SK-N-SH (cell line): ENCODE measurements around the gene SFRP5.

Source experiments
- JUND ChIP-seq: IDR thresholded peaks from 2 replicates; pipeline ENCODE4 v1.4.0; 2012
- POLR2AphosphoS5 ChIP-seq: IDR thresholded peaks from 2 replicates; pipeline ENCODE4 v1.6.1; 2012; ENCODE audit warnings: low read depth, low read length
- TF ChIP-seq, protein P1 (sequence below): fragments of 200-600 bp; sonication (generic); IDR thresholded peaks from 2 replicates; pipeline ENCODE4 v1.6.1; 2017; ENCODE audit warnings: antibody characterized with exemption, mild to moderate bottlenecking, moderate library complexity

DNA sequence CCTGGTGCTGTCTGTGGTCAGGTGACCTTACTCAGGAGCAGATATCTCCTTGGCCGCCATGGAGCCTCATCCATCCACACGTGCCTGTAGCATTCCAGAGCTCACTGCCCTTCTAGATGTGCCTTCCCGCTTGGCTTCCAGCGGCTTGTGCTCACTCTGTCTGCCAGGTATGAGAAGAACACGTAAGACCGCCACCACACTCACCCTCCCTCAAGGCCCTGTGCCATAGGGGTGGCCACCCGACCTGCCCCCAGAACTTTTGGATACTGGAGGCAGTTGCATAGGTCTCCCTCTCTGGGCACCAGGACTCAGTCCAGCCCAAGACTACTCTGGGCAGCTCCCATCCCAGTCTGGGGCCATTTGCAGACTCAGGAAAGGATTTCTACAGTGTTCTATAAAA lies 54.2 kb downstream of the SFRP5 start:
- no peak for TF ChIP-seq POLR2AphosphoS5
- no peak for TF ChIP-seq JUND
- TF ChIP-seq, protein P1, sequence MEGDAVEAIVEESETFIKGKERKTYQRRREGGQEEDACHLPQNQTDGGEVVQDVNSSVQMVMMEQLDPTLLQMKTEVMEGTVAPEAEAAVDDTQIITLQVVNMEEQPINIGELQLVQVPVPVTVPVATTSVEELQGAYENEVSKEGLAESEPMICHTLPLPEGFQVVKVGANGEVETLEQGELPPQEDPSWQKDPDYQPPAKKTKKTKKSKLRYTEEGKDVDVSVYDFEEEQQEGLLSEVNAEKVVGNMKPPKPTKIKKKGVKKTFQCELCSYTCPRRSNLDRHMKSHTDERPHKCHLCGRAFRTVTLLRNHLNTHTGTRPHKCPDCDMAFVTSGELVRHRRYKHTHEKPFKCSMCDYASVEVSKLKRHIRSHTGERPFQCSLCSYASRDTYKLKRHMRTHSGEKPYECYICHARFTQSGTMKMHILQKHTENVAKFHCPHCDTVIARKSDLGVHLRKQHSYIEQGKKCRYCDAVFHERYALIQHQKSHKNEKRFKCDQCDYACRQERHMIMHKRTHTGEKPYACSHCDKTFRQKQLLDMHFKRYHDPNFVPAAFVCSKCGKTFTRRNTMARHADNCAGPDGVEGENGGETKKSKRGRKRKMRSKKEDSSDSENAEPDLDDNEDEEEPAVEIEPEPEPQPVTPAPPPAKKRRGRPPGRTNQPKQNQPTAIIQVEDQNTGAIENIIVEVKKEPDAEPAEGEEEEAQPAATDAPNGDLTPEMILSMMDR: no peak
